Pancreas (tissue), 10 donors: ENCODE measurements around the gene ELL2. TPM values are rescaled to one million over a fixed set of nuclear protein-coding genes. Genes with fewer than 3 reads are reported as not detected.

Source experiments
- ATAC-seq, 4 donors: fragments of 200-7000 bp; cut with Tn5 transposase; one replicate each; pipeline versions ENCODE4 v1.8.0 to v1.9.1; 2020; ENCODE audit warnings: mild to moderate bottlenecking in 4 of 4, moderate library complexity in 4 of 4
- DNase-seq, 6 donors: peaks; one replicate each; pipeline ENCODE4 v3.0.0-alpha.2; 2020
- FAIRE-seq: peaks from 2 replicates; lab custom pipeline; 2012; peaks lifted over from hg19 to GRCh38; lab: Jason Lieb, UNC
- H3K27ac ChIP-seq, 4 donors: fragments of 200-600 bp; sonication (generic); 1 replicate in 3 of 4; 2 replicates in 1 of 4; pipeline versions ENCODE4 v1.5.0 to v1.8.0; 2020
- H3K27me3 ChIP-seq, 4 donors: fragments of 200-600 bp; one replicate each; pipeline ENCODE4 v1.8.0; 2021
- H3K36me3 ChIP-seq, 3 donors: fragments of 200-600 bp; sonication (generic) in 1 of 3; one replicate each; pipeline versions ENCODE4 v1.5.0 to v1.8.0; 2020 to 2021
- H3K4me1 ChIP-seq, 3 donors: fragments of 200-600 bp; one replicate each; pipeline ENCODE4 v1.8.0; 2021
- H3K4me3 ChIP-seq, 4 donors: fragments of 200-600 bp; sonication (generic) in 2 of 4; one replicate each; pipeline versions ENCODE4 v1.5.0 to v1.8.0; 2020 to 2021
- H3K9me3 ChIP-seq, 4 donors: fragments of 200-600 bp; one replicate each; pipeline ENCODE4 v1.8.0; 2021
- CTCF ChIP-seq, 4 donors: fragments of 200-600 bp; sonication (generic) in 3 of 4; IDR thresholded peaks; one replicate each; pipeline versions ENCODE4 v1.5.0 to v1.8.0; 2021; ENCODE audit warnings: antibody characterized with exemption in 4 of 4
- WGBS, 2 donors: extraction: QIAGEN DNeasy Blood & Tissue Kit; methylation state at CpG; one replicate each; pipeline ENCODE4 v1.1.7; 2013; 5-methylcytosine and 5-hydroxymethylcytosine counted together
- intact Hi-C, 3 donors: fragments of 100-400 bp; cut with DNase I; formaldehyde crosslinking; loops; one replicate each; pipeline versions ENCODE4 v1.11.1 to v1.14.2; 2022
- polyA plus RNA-seq, 2 donors: library from polyadenylated mRNA; stranded (reverse); fragments of 200-250 nt; gene quantifications; one replicate each; pipeline ENCODE4 v1.2.3, GENCODE V29; 2013
- total RNA-seq, 6 donors: library from RNA; stranded (reverse); fragmentation: NEBNext Ultra II Directional in 4 of 6; extraction: Animal tissue kit (Norgen Biotek cat#: 25700) in 4 of 6; gene quantifications; one replicate each; pipeline versions ENCODE4 v1.2.1 to v1.2.4, GENCODE V29; 2021 to 2023
- donor health status: healthy with polysubstance abuse.
- donor health status: DM: no; HTN: no; CAD: no; lungs with moderate emphysema.
- donor health status: DM: no; HTN: no; CAD: no.
- donor health status: control.
- donor health status: control.
- donor health status: Bipolar disorder and iron deficiency.
- donor health status: DM: yes; HTN: yes; CAD: no.
- donor health status: DM: no; HTN: no; CAD: no.
- donor health status: DM: no; HTN: no; CAD: no.
- donor health status: DM: yes; HTN: yes; CAD: no.

The ELL2 gene
- total and polyA plus RNA-seq, 8 donors: 21.0 to 92.8 (median 76.8) TPM

GRCh38 chr5:95920822-95921221, 40.8 kb downstream of the ELL2 start:
- ATAC-seq (no peak), FAIRE-seq (no peak), DNase-seq (no peak)
- WGBS, 2 donors: 92 to 94% methylated on average over 1 of the region's 1 CpG
- Histone ChIP-seq H3K9me3 (no peaks in the 10 kb centered on the region), H3K27me3 (no peaks in the 10 kb centered on the region), H3K4me3 (no peak overlapping the region), H3K36me3 (no peaks in the 10 kb centered on the region), H3K27ac (no peak overlapping the region), H3K4me1 (peaks cover 40 to 57% (median 52%) of the 10 kb centered on the region in 3 donors)
- intact Hi-C loops: no loop called here
- no peak for TF ChIP-seq CTCF (IDR thresholded peaks at IDR 0.05)

DNA sequence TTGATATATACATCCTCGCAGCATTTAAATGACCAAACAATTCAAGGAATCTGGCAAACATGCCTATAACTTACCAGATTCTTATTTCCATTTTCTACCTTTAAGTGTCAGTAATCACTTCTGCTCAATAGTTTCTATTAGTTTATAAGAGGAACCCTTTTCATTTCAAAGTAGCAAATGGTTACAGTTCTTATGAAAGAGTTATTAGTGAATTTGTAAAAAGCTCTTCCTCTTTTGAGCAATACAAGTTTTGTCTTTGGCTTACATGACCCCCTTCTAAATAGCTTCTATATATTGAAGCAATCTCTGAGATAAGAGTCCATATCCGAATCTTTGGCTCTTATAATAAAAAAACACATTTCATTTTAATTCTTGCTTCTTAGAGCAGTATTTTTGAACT, 42.0 kb downstream of the ELL2 start:
- DNase-seq (no peak), ATAC-seq (no peak), FAIRE-seq (no peak)
- no peak for TF ChIP-seq CTCF (IDR thresholded peaks at IDR 0.05)
- H3K4me1 ChIP-seq: peaks cover 29 to 45% (median 42%) of the 10 kb centered on the region in 3 donors
- intact Hi-C loops: no loop called here
- WGBS, 2 donors: 47 to 49% methylated on average over 2 of the region's 2 CpGs
- H3K36me3 ChIP-seq: no peaks in the 10 kb centered on the region
- H3K27me3 ChIP-seq: no peaks in the 10 kb centered on the region
- no peak overlapping the region for H3K4me3 ChIP-seq
- no peaks in the 10 kb centered on the region for H3K9me3 ChIP-seq
- no peak overlapping the region for H3K27ac ChIP-seq

- H3K27ac ChIP-seq: no peak overlapping the region
- H3K4me3 ChIP-seq: no peak overlapping the region
- 66% methylated on average over 3 of the region's 3 CpGs for WGBS, 2 donors
- no peaks in the 10 kb centered on the region for H3K36me3 ChIP-seq
- no peak for FAIRE-seq
- no peak for DNase-seq
- ATAC-seq: no peak
- no peaks in the 10 kb centered on the region for H3K27me3 ChIP-seq
- no peak for TF ChIP-seq CTCF (IDR thresholded peaks at IDR 0.05)
- intact Hi-C loops: no loop called here
- H3K4me1 ChIP-seq: peaks cover 17 to 34% (median 30%) of the 10 kb centered on the region in 3 donors
- no peaks in the 10 kb centered on the region for H3K9me3 ChIP-seq
These were observed 43.1 kb downstream of the ELL2 start for GRCh38 chr5:95918421-95919006.

DNA sequence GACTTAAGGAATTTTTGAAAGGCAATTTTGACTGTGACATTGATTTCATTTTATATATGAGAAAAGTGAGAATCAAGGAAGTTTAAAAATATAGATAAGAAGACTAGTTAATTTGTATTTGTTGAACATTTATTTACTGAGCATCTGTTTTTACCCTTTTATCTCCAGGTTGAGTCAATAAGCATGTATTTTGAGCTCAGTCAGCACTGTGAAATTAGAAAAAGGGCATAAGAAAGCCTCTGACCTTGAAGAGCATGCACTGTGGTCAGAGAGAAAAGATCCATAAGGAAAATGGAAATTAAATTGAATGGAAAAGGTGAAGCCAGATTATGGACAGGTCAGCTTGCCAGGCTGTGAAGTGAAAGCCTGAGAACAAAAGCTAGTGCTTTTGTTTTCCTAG, 44.4 kb downstream of the ELL2 start:
- H3K27me3 ChIP-seq: no peaks in the 10 kb centered on the region
- no peaks in the 10 kb centered on the region for H3K9me3 ChIP-seq
- FAIRE-seq: no peak
- H3K27ac ChIP-seq: no peak overlapping the region
- H3K36me3 ChIP-seq: no peaks in the 10 kb centered on the region
- H3K4me3 ChIP-seq: no peak overlapping the region
- intact Hi-C loops: no loop called here
- H3K4me1 ChIP-seq: peaks cover 12 to 29% (median 24%) of the 10 kb centered on the region in 3 donors
- DNase-seq: no peak
- ATAC-seq: peak in 2 of 4 donors; percentile 13 to 20
- TF ChIP-seq CTCF (IDR thresholded peaks at IDR 0.05): no peak

DNA sequence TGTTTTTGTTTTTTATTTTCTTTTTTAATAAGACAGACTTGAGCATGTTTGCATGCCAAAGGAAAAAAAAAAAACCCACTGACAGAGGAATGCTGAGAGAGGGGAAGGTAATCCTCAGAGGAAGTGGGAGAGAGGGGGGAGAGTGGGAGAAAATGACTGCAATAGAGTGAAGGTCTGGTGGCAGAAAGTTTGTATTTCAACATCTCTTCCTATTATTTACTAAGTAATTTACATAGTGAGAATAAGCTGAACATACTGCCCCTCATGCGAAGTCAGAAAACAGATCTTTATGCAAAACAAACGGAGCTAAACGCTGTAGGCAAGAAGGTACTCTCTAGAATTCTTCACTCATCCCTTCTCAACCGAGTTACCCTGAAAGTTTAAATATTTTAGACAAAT, 45.0 kb downstream of the ELL2 start:
- Histone ChIP-seq H3K9me3 (no peaks in the 10 kb centered on the region), H3K27ac (no peak overlapping the region), H3K4me1 (peaks cover 12 to 29% (median 24%) of the 10 kb centered on the region in 3 donors), H3K4me3 (no peak overlapping the region), H3K27me3 (no peaks in the 10 kb centered on the region), H3K36me3 (no peaks in the 10 kb centered on the region)
- intact Hi-C loops: no loop called here
- DNase-seq (no peak), FAIRE-seq (no peak), ATAC-seq (peak in 1 of 4 donors; percentile 8)
- WGBS, 2 donors: 80 to 86% methylated on average over 4 of the region's 4 CpGs
- TF ChIP-seq CTCF (IDR thresholded peaks at IDR 0.05): no peak
